ENCODE measurements around the gene DUSP7.

- TF ChIP-seq CTCF (IDR thresholded peaks at IDR 0.05; ENCODE audit: poor library complexity): no peak
- TF ChIP-seq EZH2 (IDR thresholded peaks at IDR 0.05; ENCODE audit: borderline replicate concordance): no peak
- no peak for TF ChIP-seq EZH2phosphoT487 (IDR thresholded peaks at IDR 0.05; ENCODE audit: low read depth, severe bottlenecking, unreplicated experiment)
Observed at GRCh38 chr3:52006820-52007133, 49.6 kb downstream of the DUSP7 start.

Data from hepatocyte (in vitro differentiated cells).